ENCODE data around the gene PLXNA3. TPM values are rescaled to one million over a fixed set of nuclear protein-coding genes. Genes with fewer than 3 reads are reported as not detected.

PLXNA3 gene
- total RNA-seq, 1 experiment from 2014 or later, result 36.3 TPM

DNA sequence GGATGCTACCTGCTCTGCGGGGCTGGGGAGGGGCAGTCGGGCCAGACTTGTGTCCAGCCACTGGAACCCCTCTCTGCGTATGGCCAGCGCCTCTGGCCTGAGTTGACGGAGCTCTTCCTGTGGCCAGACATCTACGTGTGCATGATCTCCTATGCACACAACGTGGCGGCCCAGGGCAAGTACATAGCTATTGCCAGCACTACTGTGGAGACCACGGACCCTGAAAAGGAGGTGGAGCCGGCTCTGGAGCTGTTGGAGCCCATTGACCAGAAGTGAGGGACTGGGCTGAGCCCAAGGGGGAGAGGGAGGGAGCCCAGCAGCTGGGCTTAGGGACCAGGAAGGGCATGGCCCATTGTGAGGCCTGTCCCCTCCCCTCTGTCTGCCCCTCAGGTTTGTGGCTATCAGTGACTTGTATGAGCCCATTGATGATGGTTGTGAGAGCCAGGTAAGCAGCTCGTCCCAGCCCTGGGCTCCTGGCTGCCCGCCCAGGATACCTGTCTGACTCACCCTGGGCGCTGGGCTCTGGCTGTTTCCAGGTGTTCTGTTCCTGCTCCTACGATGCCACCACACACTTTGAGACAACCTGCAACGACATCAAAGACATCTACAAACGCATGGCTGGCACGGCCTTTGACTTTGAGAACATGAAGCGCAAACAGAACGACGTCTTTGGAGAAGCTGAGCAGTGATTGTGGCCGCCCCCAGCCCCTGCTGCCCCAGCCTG, 15.9 kb upstream of the PLXNA3 start:
- H3K4me3 Mint-ChIP-seq, result no peak overlapping the region
- Histone ChIP-seq H4K20me1 (ENCODE audit: control insufficient read depth, insufficient read depth, insufficient read length) (no peaks in the 10 kb centered on the region), H4K8ac (replicated peaks; ENCODE audit: insufficient read length, low read depth, low read length) (no peak overlapping the region), H3K79me1 (ENCODE audit: insufficient read depth, low read depth, low read length, poor library complexity, severe bottlenecking) (no peaks in the 10 kb centered on the region), H3K23me2 (ENCODE audit: insufficient read length, low read depth, low read length, poor library complexity, severe bottlenecking) (peaks cover 10% of the 10 kb centered on the region), H4K91ac (ENCODE audit: insufficient read length, low read depth, low read length) (no peak overlapping the region), H2AFZ (ENCODE audit: low read length) (no peak overlapping the region), H3K27ac (ENCODE audit: insufficient read length, low read depth, low read length) (no peak overlapping the region), H2BK12ac (ENCODE audit: insufficient read length, low read depth, low read length) (no peak overlapping the region), H3K9ac (ENCODE audit: extremely low read depth, insufficient read length, low read length) (no peak overlapping the region), H3T11ph (ENCODE audit: low read length) (no peak overlapping the region), H3K4me2 (ENCODE audit: insufficient read depth, insufficient read length, low read length) (no peak overlapping the region), H3K56ac (ENCODE audit: insufficient read length, low read depth, low read length) (no peak overlapping the region), H2BK120ac (ENCODE audit: low read depth, low read length, poor library complexity, severe bottlenecking) (no peak overlapping the region), H4K5ac (ENCODE audit: insufficient read length, low read depth, low read length) (no peak overlapping the region), H2BK5ac (ENCODE audit: insufficient read length, low read length) (no peak overlapping the region), H3K27me3 (ENCODE audit: insufficient read depth, low read length) (no peaks in the 10 kb centered on the region), H3K18ac (ENCODE audit: insufficient read length, low read depth, low read length) (no peak overlapping the region), H3K79me2 (ENCODE audit: insufficient read depth, low read length) (peaks cover 2% of the 10 kb centered on the region; the same call in 1 of the 2 replicates), H2AK5ac (ENCODE audit: insufficient read length, low read length) (no peak overlapping the region), H3K23ac (ENCODE audit: insufficient read length, low read depth, low read length) (no peak overlapping the region), H3K4me1 (ENCODE audit: insufficient read depth, low read length) (no peaks in the 10 kb centered on the region), H2BK15ac (ENCODE audit: low read depth, low read length) (no peak overlapping the region), H3K9me3 (ENCODE audit: control insufficient read depth, low read depth, low read length) (peaks cover 33% of the 10 kb centered on the region), H3K14ac (ENCODE audit: insufficient read depth, low read length) (no peak overlapping the region), H3K4ac (ENCODE audit: low read depth, low read length) (no peak overlapping the region), H2BK20ac (ENCODE audit: low read depth, low read length, poor library complexity, severe bottlenecking) (no peak overlapping the region)
- no peak for TF ChIP-seq CTCF (conservative IDR thresholded peaks at IDR 0.05)
- peaks cover 8 to 10% of the 10 kb centered on the region in 2 experiments for H3K4me1 Mint-ChIP-seq
- peaks cover 61 to 80% of the 10 kb centered on the region in 2 experiments for H3K9me3 Mint-ChIP-seq
- no peak overlapping the region for H3K27ac Mint-ChIP-seq
- H3K36me3 Mint-ChIP-seq (ENCODE audit: insufficient read depth in 1 of 3, low read depth in 3 of 3), result peaks cover 25 to 66% (median 63%) of the 10 kb centered on the region in 3 experiments
- no peaks in the 10 kb centered on the region; the same call in none of the 2 replicates for H3K27me3 Mint-ChIP-seq (ENCODE audit: low read depth)
- DNase-seq, result no peak
- no CpG with 5 or more reads among the region's 21 CpGs for WGBS (ENCODE audit: extremely low coverage, insufficient read length, low lambda C conversion rate)
